Astrocyte (in vitro differentiated cells and primary cell): Measurements from ENCODE around the gene FOXA1.

ENCODE experiments used
- EZH2 ChIP-seq: IDR thresholded peaks from 2 replicates; pipeline ENCODE4 v1.6.1; 2012; ENCODE audit warnings: mild to moderate bottlenecking, low read length, inconsistent platforms; ENCODE audit not compliant: insufficient read depth
- TF ChIP-seq, protein P1 (sequence below): IDR thresholded peaks from 2 replicates; pipeline ENCODE4 v1.5.1; 2011; ENCODE audit warnings: low read depth, mild to moderate bottlenecking, inconsistent platforms, low read length, moderate library complexity; ENCODE audit not compliant: insufficient read depth

DNA sequence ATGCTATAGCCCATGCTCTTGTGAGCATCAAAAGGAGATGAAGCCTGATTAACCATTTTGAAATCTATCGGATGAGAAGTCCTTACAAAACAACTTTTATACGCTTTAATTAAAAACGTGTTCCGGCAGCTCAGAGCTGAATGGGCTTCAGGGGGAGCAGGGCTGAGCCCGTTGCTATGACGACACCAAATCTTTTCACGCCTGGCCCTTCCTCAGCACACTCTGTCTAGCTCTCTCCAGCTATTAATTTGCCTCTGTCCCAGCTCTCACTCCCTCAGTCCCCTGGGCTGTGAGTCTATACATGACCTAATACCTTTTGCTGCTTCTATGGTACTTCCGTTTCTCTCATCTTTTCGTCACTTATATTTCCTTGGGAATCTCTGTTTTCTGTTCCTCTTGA lies 15.8 kb downstream of the FOXA1 start:
- TF ChIP-seq, protein P1, sequence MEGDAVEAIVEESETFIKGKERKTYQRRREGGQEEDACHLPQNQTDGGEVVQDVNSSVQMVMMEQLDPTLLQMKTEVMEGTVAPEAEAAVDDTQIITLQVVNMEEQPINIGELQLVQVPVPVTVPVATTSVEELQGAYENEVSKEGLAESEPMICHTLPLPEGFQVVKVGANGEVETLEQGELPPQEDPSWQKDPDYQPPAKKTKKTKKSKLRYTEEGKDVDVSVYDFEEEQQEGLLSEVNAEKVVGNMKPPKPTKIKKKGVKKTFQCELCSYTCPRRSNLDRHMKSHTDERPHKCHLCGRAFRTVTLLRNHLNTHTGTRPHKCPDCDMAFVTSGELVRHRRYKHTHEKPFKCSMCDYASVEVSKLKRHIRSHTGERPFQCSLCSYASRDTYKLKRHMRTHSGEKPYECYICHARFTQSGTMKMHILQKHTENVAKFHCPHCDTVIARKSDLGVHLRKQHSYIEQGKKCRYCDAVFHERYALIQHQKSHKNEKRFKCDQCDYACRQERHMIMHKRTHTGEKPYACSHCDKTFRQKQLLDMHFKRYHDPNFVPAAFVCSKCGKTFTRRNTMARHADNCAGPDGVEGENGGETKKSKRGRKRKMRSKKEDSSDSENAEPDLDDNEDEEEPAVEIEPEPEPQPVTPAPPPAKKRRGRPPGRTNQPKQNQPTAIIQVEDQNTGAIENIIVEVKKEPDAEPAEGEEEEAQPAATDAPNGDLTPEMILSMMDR: no peak
- no peak for TF ChIP-seq EZH2
